H7 (cell line): ENCODE results near the gene DPH3. TPM values are rescaled to one million over a fixed set of nuclear protein-coding genes. Genes with fewer than 3 reads are reported as not detected.

Experiments used
- DNase-seq: peaks from one replicate; pipeline ENCODE4 v3.0.0; 2012
- H3K27me3 ChIP-seq: 2 replicates; pipeline ENCODE4 v1.6.0; 2011; ENCODE audit warnings: mild to moderate bottlenecking, low read length; ENCODE audit not compliant: control insufficient read depth, insufficient read depth
- H3K36me3 ChIP-seq: replicated peaks from 2 replicates; pipeline ENCODE4 v1.5.1; 2011; ENCODE audit warnings: low read length; ENCODE audit not compliant: control insufficient read depth, insufficient read depth
- H3K4me3 ChIP-seq: 2 replicates; pipeline ENCODE4 v1.5.1; 2011; ENCODE audit warnings: low read depth, mild to moderate bottlenecking, control low read depth, low read length, moderate library complexity; ENCODE audit not compliant: insufficient read depth
- total RNA-seq: library from RNA; depleted of rRNA; stranded (reverse); fragments of >200 nt; shearing (Covaris generic); gene quantifications from 2 replicates; pipeline ENCODE4 v1.2.3, GENCODE V29; 2014

Gene DPH3
- total RNA-seq, 1 experiment from 2014 or later = 15.0 TPM

DNA sequence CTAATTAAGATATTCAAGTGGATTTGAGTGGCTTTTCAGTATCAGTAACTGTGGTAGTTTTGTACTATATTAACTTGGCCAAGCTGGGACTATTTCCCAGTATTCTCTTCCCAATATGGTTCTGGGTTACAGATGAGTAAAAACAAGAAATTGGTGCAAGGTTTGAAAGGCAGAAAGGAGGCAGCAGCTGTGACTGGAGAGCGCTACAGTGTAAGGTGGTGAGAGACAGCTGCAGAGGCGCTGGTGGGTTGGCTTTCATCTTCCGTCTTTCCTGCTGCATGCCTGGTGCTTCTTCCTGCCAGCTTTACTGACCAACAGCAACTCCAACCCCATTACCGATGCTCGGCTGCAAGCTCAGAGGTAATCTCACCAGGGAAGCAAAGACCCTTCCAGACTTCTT, 9.8 kb downstream of the DPH3 start:
- Histone ChIP-seq H3K4me3 (no peak overlapping the region), H3K27me3 (no peaks in the 10 kb centered on the region), H3K36me3 (peaks cover 3% of the 10 kb centered on the region)
- no peak for DNase-seq

DNA sequence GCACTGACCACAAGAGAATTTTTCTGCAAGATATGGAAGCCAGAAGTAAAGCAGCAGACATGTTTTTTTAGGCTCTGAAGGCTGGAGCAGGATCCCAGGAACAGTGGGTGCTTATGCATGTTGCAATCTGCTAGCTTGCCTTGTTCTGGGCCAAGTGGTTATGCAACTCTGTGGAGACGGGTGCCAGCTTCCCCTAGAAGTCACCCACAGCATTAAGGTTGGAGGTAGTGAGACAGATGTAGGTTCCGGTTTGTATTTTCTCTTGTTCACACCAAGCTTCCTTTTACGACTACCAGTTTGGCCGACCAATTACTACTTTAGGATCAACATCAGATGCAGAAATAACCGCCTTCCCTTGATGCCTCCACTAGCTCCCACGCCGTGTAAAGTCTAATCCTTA, 11.1 kb downstream of the DPH3 start:
- no peaks in the 10 kb centered on the region for H3K27me3 ChIP-seq
- H3K36me3 ChIP-seq = no peaks in the 10 kb centered on the region
- no peak overlapping the region for H3K4me3 ChIP-seq
- DNase-seq = no peak

DNA sequence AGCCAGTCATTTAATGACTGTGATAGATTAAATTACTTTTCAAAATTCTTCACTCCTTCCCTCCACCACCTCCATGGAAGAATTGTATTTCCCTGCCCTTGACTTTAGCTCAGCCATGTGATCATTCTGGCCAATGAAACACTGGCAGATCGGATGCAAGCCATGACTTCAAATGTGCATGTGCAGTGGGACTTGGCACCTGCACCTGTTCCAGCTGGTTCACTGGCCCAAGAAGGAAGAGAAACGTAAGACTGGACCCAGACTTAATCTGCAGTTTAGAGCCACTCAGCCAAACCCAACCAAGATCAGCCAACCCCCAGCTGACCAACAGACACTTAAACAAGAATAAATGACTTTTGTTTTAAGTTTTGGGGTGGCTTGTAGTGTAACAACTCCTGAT, 11.8 kb downstream of the DPH3 start:
- Histone ChIP-seq H3K4me3 (no peak overlapping the region), H3K27me3 (no peaks in the 10 kb centered on the region; the same call in 1 of the 2 replicates), H3K36me3 (no peaks in the 10 kb centered on the region)
- no peak for DNase-seq

DNA sequence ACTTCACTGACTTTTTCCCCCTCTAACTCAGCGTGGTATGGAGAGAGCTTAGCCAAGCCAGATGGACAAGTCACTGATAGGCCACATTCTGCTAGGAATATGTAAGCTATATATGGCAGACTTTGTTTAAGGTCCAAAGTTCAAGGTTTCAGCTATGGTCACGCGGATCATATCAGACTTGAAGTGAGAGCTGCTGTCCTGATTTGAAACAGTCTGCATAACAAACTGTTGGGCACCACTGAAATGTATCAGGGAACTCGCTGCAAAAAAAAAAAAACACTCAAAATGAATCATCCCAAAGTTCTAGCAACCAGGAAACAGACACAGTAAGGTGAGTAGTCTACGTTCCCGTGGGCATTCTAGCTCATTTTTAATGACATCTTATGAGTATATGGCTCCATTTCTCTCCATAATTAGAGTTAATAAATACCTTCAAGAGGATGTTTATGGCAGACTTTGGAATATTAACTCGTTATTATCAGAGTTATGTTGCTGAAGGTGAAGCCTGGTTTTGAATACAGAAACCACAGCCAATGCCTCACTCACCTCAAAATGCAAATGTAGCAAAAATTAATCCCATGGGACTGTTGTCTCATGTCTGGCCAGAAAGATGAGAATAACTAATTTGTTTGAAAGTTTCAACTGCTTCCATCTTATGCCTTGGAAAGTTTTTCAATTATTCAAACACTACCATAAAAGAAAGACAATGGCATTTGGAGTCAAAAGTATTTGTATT, 12.3 kb downstream of the DPH3 start:
- H3K36me3 ChIP-seq = no peaks in the 10 kb centered on the region
- H3K27me3 ChIP-seq = no peaks in the 10 kb centered on the region; the same call in 1 of the 2 replicates
- no peak for DNase-seq
- no peak overlapping the region for H3K4me3 ChIP-seq

DNA sequence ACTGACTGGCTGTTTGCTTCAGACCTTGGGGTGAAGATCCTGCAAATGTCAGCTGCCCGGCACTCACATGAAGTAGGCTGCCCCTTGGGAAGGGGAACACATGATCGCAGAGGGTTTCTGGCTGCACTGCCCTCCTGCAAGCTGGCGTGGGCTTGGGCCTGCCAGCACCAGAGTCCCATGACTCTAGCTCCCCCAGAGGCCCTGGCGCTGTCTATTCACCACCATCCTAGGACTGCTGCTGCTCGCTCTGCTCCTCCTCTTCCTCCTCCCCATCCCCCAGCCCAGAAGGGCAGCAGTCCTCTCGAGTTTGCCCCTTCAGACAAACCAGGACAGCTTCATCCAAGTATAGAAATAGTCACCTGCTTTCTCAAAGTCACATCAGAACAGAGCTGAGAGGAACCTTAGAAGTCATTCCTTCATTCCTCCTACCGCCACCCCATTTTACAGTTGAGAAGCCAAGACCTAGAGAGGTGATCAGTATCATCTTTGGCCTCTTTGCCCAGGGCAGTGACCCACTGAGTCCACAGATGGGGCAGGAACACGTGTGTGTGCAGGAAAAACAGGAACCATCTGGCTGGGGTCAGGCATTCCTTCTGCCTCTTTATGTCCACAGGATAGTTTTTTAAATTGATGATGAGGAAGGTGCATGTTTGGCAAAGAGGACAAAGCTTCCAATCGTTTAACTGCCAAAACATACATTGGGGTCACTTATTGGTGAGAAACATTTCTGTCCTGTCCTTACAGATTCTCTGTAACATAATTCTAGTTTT, 13.2 kb downstream of the DPH3 start:
- H3K27me3 ChIP-seq = no peaks in the 10 kb centered on the region; the same call in 1 of the 2 replicates
- peak; percentile 25 for DNase-seq
- no peak overlapping the region for H3K4me3 ChIP-seq
- no peaks in the 10 kb centered on the region for H3K36me3 ChIP-seq

DNA sequence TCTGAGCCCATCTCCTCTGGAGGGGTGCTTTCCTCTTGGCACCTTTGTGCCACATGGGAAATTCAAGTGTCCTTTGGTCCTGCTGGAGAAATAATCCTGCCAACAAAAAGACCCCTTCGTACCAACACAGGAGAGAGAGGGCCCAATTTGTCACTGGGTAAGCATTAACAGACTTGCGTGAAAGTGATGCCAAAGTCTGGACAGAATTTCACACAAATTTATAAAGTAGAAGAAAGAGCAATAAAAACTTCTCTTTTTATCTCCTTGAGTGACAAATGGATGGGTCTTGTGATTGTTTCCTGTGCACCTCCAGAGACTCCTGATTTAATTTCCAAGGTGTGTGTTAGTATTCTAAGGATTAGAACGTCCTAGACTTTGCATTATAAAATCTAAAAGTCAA, 14.9 kb downstream of the DPH3 start:
- Histone ChIP-seq H3K36me3 (no peaks in the 10 kb centered on the region), H3K4me3 (no peak overlapping the region), H3K27me3 (no peaks in the 10 kb centered on the region; the same call in 1 of the 2 replicates)
- no peak for DNase-seq

DNA sequence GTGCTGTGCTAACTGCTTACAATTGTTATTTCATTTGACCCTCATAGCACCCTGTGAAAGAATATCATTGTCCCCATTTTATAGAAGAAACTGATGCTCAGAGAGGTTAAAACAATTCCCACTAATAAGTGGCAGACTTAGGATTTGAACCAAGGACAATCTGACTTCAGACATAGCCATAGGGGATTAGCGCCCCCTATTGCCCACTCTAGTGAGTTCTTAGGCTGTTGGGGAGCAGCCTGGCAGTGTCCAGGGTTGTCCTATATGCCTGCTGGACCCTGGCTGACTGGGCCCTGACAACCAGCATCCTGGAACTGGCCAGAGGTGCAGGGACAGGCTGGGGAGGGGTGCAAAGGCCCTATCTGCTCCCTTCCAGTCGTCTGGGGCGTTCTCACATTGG, 15.4 kb downstream of the DPH3 start:
- no peak overlapping the region for H3K4me3 ChIP-seq
- H3K27me3 ChIP-seq = no peaks in the 10 kb centered on the region; the same call in 1 of the 2 replicates
- no peaks in the 10 kb centered on the region for H3K36me3 ChIP-seq
- peak; percentile 64 for DNase-seq

DNA sequence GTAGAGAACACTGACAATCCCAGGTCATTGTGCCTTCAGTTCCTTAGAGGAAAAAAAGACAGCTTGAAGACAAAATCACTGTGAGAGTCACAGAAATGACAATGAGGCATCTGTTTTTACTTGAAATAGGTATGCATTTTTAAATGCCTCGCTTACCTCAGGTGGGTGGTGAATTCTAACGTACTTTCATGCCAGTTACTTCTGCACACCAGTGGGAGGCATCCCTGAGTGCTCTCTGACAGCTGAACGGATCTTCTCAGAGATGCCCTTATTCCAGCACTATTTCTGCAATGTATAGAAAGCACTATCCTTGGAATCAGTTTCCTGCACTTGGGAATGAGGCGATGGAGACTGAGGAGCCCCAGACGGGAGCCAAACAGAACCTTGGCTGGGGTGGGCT, 16.2 kb downstream of the DPH3 start:
- Histone ChIP-seq H3K36me3 (no peaks in the 10 kb centered on the region), H3K4me3 (no peak overlapping the region)
- no peak for DNase-seq

DNA sequence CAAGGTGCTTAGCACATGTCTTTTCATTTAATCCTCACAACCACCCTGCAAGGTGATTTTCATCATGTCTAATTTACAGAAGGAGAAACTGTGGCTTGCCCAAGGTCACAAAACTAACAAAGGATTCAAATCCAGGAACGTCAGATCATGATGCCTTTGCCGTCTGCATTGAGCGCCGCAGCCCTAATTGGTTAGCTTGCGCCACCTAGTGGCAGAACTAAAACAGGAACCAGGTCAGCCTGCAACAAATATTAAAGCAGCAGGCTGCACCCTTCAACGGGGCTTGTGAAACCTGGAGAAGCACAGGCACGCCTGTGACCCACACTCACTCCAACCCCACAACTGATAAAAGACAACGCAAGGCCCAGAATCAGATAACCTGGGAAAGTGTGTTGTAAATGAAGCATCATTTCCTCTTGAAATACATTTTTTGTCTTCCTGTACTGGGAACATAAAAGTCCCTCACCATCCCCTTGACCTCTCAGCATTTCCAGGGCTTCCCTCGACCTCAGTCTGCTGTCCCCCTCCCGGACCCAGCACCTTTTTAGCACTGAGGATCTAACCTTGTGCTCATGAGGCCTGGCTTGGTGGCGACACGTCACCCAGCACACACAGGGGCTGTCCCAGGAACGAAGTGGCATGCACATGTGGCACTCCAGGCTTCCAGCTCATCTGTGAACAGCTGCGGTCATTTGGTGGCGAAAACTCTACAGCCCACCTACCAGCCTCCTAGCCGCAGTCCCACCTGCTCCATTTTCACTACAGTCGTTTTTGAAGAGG, 17.3 kb downstream of the DPH3 start:
- H3K36me3 ChIP-seq = no peaks in the 10 kb centered on the region
- H3K4me3 ChIP-seq = no peak overlapping the region
- DNase-seq = peak; percentile 75
- H3K27me3 ChIP-seq = no peaks in the 10 kb centered on the region; the same call in 1 of the 2 replicates

More for the DNA sequence above, 16.2 kb downstream of the DPH3 start:
- no peaks in the 10 kb centered on the region; the same call in 1 of the 2 replicates for H3K27me3 ChIP-seq

DNA sequence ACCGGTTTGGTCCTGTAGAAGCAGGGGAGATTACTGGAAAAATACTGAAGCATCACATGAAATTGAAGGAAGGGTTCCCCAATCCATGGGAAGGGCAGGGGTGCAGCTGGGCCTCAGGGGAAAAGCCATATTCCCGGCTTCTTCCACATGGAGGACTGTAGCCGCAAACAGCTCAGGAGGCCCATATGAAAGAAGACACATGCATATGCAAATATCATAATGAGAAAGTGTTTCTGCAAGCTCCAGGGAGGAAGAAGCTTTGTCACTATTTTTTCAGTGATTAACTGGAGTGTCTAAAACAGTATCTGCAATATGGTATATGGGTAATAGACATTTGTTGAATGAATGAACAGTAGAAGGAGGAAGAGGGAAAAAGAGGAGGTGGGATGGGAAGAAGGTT, 19.1 kb downstream of the DPH3 start:
- no peak overlapping the region for H3K4me3 ChIP-seq
- no peak for DNase-seq
- H3K36me3 ChIP-seq = no peaks in the 10 kb centered on the region
- H3K27me3 ChIP-seq = no peaks in the 10 kb centered on the region; the same call in 1 of the 2 replicates

DNA sequence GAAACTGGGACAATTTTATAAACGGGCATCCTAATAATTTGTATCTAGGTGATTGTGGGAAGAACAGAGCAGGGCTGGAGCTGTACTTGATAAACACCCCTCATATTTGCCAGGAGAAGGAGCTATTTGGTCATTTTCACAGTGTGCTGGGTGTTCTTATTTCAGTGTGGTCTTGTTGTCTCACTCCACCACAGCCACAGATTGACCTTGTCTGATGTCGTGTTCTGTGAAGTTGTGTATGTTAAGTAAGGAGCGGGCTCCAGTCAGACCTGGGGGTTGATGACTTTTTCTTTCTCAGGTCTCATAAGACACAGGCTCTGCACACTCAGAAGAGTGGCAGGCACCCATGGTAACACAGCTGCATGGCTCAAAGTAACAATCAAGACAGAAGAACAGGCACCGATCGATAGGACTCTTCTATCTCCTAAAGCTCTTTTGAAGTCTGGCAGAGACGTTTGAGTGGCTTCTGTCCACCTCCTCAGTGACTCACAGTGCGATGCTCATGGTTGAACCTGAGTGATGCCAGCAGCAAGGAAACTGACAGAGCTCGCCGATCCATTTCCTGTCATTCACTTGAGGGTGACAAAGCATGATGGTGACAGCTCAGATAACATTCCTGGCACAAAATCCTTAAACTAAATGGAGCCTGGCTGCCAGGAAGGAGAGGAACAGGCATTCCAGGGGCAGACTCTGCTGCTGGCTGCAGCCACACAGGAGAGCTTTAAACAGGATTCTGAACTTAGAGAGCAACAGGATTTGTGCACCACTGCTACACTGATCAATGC, 20.8 kb downstream of the DPH3 start:
- no peak for DNase-seq

DNA sequence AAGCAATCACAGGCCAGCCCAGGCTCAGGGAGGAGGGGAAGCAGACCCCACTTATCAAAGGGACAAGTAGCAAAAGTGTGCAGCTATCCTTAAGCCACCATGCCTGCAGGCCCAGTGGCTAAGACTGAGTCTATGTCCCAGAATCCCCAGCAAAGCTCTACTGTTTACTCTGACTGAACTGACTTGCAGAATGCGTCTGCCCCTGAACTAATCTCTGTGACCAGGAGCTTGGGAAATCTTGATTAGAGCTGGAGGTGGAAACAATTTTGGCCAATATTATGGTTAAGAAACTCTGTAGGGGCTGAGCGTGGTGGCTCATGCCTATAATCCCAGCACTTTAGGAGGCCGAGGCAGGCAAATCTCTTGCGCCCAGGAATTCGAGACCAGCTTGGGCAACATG, 22.6 kb downstream of the DPH3 start:
- Histone ChIP-seq H3K36me3 (no peaks in the 10 kb centered on the region), H3K4me3 (no peak overlapping the region), H3K27me3 (no peaks in the 10 kb centered on the region)
- no peak for DNase-seq

More for the DNA sequence above, 20.8 kb downstream of the DPH3 start:
- H3K4me3 ChIP-seq = no peak overlapping the region
- no peaks in the 10 kb centered on the region; the same call in 1 of the 2 replicates for H3K27me3 ChIP-seq
- no peaks in the 10 kb centered on the region for H3K36me3 ChIP-seq

DNA sequence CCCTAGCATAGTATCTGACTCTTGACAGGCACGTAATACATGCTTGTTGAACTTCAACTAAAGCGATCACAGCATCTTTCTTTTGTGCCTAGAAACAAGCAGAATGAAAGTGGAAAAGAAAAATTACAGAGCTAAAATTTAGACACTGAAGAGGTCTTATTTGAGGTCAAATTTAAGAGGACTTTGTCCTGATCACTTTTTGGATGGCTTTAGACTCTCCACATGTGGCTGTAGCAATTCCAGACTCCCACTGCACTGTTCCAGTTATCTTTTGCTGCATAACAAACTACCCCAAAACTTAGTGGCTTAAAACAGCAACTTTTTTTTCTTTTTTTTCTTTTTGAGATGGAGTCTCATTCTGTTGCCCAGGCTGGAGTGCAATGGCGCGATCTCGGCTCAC, 23.5 kb downstream of the DPH3 start:
- no peak for DNase-seq
- Histone ChIP-seq H3K27me3 (no peaks in the 10 kb centered on the region), H3K4me3 (no peak overlapping the region), H3K36me3 (no peaks in the 10 kb centered on the region)
